HEK293 (cell line): Measurements from ENCODE around the gene ZNF488.

Experiments used
- MYNN ChIP-seq: fragments of 450-650 bp; formaldehyde crosslinking; IDR thresholded peaks from 2 replicates; pipeline ENCODE4 v1.5.1; 2016; ENCODE audit warnings: missing biosample characterization, missing genetic modification characterization, borderline replicate concordance
- ZBTB48 ChIP-seq: fragments of 450-650 bp; formaldehyde crosslinking; IDR thresholded peaks from 2 replicates; pipeline ENCODE4 v1.5.1; 2016; ENCODE audit warnings: missing biosample characterization, missing genetic modification characterization
- ZNF121 ChIP-seq: fragments of 450-650 bp; formaldehyde crosslinking; IDR thresholded peaks from 2 replicates; pipeline ENCODE4 v1.5.1; 2016; ENCODE audit warnings: missing biosample characterization, missing genetic modification characterization
- ZNF146 ChIP-seq: fragments of 450-650 bp; formaldehyde crosslinking; IDR thresholded peaks from 2 replicates; pipeline ENCODE4 v1.5.1; 2016; ENCODE audit warnings: missing biosample characterization, missing genetic modification characterization
- ZNF600 ChIP-seq: fragments of 450-650 bp; formaldehyde crosslinking; IDR thresholded peaks from 2 replicates; pipeline ENCODE4 v1.5.1; 2016; ENCODE audit warnings: missing biosample characterization, missing genetic modification characterization
- ZNF76 ChIP-seq: fragments of 450-650 bp; formaldehyde crosslinking; IDR thresholded peaks from 2 replicates; pipeline ENCODE4; 2016; ENCODE audit warnings: low read depth, missing biosample characterization, missing genetic modification characterization, borderline replicate concordance
- ZXDB ChIP-seq: fragments of 450-650 bp; formaldehyde crosslinking; IDR thresholded peaks from 2 replicates; pipeline ENCODE4 v1.5.1; 2016; ENCODE audit warnings: missing biosample characterization, missing genetic modification characterization
- TF ChIP-seq, protein P1 (sequence below): fragments of 450-650 bp; formaldehyde crosslinking; IDR thresholded peaks from 2 replicates; pipeline ENCODE4 v1.5.1; 2016; ENCODE audit warnings: missing biosample characterization, missing genetic modification characterization
- TF ChIP-seq, protein P2 (sequence below): fragments of 450-650 bp; formaldehyde crosslinking; IDR thresholded peaks from 2 replicates; pipeline ENCODE4 v1.5.1; 2017; ENCODE audit warnings: missing biosample characterization, missing genetic modification characterization
- TF ChIP-seq, protein P3 (sequence below): fragments of 450-650 bp; formaldehyde crosslinking; conservative IDR thresholded peaks from 2 replicates; pipeline ENCODE4 v1.5.1; 2016; ENCODE audit warnings: low read depth, missing biosample characterization, missing genetic modification characterization
- TF ChIP-seq, protein P4 (sequence below): fragments of 450-650 bp; formaldehyde crosslinking; IDR thresholded peaks from 2 replicates; pipeline ENCODE4 v1.5.1; 2016; ENCODE audit warnings: missing biosample characterization, missing genetic modification characterization, low read depth
- TF ChIP-seq, protein P5 (sequence below): fragments of 450-650 bp; formaldehyde crosslinking; IDR thresholded peaks from 2 replicates; pipeline ENCODE4 v1.5.1; 2016; ENCODE audit warnings: missing biosample characterization, missing genetic modification characterization
- TF ChIP-seq, protein P6 (sequence below): fragments of 450-650 bp; formaldehyde crosslinking; IDR thresholded peaks from 2 replicates; pipeline ENCODE4 v1.5.1; 2016; ENCODE audit warnings: missing biosample characterization, missing genetic modification characterization
- TF ChIP-seq, protein P7 (sequence below): fragments of 450-650 bp; formaldehyde crosslinking; IDR thresholded peaks from 2 replicates; pipeline ENCODE4 v1.5.1; 2016; ENCODE audit warnings: missing biosample characterization, missing genetic modification characterization

DNA sequence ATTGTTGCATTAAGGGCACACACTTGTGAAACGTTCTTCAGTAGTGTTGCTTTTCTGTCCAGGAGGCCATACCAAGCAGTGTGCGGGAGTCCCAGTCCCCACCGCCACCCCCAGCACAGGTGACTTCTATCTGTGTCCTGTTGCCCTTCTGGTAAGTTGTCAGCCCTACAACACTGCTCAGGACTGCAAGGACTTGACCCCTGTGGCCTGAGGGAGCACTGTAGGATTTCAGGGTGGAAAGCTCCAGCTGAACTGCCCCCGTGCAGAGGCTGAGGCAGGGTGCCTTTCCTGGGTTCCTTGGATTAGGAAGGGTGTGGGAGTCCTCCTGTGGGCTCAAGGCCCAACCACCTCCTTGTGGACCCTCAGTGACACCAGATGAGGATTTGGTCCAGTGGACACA is 26.8 kb upstream of the ZNF488 start:
- TF ChIP-seq, protein P1, sequence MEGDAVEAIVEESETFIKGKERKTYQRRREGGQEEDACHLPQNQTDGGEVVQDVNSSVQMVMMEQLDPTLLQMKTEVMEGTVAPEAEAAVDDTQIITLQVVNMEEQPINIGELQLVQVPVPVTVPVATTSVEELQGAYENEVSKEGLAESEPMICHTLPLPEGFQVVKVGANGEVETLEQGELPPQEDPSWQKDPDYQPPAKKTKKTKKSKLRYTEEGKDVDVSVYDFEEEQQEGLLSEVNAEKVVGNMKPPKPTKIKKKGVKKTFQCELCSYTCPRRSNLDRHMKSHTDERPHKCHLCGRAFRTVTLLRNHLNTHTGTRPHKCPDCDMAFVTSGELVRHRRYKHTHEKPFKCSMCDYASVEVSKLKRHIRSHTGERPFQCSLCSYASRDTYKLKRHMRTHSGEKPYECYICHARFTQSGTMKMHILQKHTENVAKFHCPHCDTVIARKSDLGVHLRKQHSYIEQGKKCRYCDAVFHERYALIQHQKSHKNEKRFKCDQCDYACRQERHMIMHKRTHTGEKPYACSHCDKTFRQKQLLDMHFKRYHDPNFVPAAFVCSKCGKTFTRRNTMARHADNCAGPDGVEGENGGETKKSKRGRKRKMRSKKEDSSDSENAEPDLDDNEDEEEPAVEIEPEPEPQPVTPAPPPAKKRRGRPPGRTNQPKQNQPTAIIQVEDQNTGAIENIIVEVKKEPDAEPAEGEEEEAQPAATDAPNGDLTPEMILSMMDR = no peak
- TF ChIP-seq, protein P2, sequence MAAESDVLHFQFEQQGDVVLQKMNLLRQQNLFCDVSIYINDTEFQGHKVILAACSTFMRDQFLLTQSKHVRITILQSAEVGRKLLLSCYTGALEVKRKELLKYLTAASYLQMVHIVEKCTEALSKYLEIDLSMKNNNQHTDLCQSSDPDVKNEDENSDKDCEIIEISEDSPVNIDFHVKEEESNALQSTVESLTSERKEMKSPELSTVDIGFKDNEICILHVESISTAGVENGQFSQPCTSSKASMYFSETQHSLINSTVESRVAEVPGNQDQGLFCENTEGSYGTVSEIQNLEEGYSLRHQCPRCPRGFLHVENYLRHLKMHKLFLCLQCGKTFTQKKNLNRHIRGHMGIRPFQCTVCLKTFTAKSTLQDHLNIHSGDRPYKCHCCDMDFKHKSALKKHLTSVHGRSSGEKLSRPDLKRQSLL (tag by site-specific recombination) = no peak
- TF ChIP-seq ZNF76 (tag by site-specific recombination) (no peak), ZBTB48 (tag by site-specific recombination) (no peak), ZXDB (tag by site-specific recombination) (no peak), MYNN (tag by site-specific recombination) (no peak), ZNF600 (tag by site-specific recombination) (no peak), ZNF121 (no peak), ZNF146 (tag by site-specific recombination) (no peak)
- TF ChIP-seq, protein P3, sequence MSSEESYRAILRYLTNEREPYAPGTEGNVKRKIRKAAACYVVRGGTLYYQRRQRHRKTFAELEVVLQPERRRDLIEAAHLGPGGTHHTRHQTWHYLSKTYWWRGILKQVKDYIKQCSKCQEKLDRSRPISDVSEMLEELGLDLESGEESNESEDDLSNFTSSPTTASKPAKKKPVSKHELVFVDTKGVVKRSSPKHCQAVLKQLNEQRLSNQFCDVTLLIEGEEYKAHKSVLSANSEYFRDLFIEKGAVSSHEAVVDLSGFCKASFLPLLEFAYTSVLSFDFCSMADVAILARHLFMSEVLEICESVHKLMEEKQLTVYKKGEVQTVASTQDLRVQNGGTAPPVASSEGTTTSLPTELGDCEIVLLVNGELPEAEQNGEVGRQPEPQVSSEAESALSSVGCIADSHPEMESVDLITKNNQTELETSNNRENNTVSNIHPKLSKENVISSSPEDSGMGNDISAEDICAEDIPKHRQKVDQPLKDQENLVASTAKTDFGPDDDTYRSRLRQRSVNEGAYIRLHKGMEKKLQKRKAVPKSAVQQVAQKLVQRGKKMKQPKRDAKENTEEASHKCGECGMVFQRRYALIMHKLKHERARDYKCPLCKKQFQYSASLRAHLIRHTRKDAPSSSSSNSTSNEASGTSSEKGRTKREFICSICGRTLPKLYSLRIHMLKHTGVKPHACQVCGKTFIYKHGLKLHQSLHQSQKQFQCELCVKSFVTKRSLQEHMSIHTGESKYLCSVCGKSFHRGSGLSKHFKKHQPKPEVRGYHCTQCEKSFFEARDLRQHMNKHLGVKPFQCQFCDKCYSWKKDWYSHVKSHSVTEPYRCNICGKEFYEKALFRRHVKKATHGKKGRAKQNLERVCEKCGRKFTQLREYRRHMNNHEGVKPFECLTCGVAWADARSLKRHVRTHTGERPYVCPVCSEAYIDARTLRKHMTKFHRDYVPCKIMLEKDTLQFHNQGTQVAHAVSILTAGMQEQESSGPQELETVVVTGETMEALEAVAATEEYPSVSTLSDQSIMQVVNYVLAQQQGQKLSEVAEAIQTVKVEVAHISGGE (tag by site-specific recombination) = no peak
- TF ChIP-seq, protein P4, sequence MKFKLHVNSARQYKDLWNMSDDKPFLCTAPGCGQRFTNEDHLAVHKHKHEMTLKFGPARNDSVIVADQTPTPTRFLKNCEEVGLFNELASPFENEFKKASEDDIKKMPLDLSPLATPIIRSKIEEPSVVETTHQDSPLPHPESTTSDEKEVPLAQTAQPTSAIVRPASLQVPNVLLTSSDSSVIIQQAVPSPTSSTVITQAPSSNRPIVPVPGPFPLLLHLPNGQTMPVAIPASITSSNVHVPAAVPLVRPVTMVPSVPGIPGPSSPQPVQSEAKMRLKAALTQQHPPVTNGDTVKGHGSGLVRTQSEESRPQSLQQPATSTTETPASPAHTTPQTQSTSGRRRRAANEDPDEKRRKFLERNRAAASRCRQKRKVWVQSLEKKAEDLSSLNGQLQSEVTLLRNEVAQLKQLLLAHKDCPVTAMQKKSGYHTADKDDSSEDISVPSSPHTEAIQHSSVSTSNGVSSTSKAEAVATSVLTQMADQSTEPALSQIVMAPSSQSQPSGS = no peak
- TF ChIP-seq, protein P5, sequence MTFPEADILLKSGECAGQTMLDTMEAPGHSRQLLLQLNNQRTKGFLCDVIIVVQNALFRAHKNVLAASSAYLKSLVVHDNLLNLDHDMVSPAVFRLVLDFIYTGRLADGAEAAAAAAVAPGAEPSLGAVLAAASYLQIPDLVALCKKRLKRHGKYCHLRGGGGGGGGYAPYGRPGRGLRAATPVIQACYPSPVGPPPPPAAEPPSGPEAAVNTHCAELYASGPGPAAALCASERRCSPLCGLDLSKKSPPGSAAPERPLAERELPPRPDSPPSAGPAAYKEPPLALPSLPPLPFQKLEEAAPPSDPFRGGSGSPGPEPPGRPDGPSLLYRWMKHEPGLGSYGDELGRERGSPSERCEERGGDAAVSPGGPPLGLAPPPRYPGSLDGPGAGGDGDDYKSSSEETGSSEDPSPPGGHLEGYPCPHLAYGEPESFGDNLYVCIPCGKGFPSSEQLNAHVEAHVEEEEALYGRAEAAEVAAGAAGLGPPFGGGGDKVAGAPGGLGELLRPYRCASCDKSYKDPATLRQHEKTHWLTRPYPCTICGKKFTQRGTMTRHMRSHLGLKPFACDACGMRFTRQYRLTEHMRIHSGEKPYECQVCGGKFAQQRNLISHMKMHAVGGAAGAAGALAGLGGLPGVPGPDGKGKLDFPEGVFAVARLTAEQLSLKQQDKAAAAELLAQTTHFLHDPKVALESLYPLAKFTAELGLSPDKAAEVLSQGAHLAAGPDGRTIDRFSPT (tag by site-specific recombination) = no peak
- TF ChIP-seq, protein P6, sequence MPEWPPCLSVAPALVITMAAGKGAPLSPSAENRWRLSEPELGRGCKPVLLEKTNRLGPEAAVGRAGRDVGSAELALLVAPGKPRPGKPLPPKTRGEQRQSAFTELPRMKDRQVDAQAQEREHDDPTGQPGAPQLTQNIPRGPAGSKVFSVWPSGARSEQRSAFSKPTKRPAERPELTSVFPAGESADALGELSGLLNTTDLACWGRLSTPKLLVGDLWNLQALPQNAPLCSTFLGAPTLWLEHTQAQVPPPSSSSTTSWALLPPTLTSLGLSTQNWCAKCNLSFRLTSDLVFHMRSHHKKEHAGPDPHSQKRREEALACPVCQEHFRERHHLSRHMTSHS (tag by site-specific recombination) = no peak
- TF ChIP-seq, protein P7, sequence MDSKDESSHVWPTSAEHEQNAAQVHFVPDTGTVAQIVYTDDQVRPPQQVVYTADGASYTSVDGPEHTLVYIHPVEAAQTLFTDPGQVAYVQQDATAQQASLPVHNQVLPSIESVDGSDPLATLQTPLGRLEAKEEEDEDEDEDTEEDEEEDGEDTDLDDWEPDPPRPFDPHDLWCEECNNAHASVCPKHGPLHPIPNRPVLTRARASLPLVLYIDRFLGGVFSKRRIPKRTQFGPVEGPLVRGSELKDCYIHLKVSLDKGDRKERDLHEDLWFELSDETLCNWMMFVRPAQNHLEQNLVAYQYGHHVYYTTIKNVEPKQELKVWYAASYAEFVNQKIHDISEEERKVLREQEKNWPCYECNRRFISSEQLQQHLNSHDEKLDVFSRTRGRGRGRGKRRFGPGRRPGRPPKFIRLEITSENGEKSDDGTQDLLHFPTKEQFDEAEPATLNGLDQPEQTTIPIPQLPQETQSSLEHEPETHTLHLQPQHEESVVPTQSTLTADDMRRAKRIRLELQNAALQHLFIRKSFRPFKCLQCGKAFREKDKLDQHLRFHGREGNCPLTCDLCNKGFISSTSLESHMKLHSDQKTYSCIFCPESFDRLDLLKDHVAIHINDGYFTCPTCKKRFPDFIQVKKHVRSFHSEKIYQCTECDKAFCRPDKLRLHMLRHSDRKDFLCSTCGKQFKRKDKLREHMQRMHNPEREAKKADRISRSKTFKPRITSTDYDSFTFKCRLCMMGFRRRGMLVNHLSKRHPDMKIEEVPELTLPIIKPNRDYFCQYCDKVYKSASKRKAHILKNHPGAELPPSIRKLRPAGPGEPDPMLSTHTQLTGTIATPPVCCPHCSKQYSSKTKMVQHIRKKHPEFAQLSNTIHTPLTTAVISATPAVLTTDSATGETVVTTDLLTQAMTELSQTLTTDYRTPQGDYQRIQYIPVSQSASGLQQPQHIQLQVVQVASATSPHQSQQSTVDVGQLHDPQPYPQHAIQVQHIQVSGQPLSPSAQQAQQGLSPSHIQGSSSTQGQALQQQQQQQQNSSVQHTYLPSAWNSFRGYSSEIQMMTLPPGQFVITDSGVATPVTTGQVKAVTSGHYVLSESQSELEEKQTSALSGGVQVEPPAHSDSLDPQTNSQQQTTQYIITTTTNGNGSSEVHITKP (tag by site-specific recombination) = no peak
